ENCODE results near the gene ITPK1.

DNA sequence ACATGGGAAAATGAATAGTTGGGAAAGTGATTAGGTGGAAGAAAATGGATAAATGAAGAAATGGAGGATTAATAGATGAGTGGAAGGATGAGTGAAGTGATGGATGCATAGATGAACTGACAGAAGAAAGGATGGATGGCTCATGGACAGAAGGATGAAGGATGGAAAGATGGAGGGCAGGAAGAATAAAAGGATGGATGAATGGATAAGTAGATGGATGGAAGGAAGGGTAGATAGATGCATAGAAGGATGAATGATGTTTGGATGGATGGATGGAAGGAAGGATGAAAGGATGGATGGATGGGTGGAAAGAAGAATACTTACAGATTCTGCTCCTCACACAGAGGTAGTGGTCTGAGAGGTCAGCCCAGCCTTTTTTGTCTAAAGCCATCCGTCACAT lies 228.6 kb downstream of the ITPK1 start:
- TF ChIP-seq POLR2A (IDR thresholded peaks at IDR 0.05; ENCODE audit: low read depth, low read length) (no peak), POLR2AphosphoS5 (IDR thresholded peaks at IDR 0.05; ENCODE audit: low read depth, low read length) (no peak), TAF1 (IDR thresholded peaks at IDR 0.05; ENCODE audit: low read depth, low read length) (no peak), SPI1 (IDR thresholded peaks at IDR 0.05; ENCODE audit: low read depth, low read length) (no peak)
